HepG2 (cell line): ENCODE results near the gene TOPORS. TPM values are rescaled to one million over a fixed set of nuclear protein-coding genes. Genes with fewer than 3 reads are reported as not detected.

ENCODE experiments used
- ATM ChIP-seq: fragments of 450-650 bp; IDR thresholded peaks from 2 replicates; pipeline ENCODE4 v1.7.1; 2017; ENCODE audit warnings: mild to moderate bottlenecking, borderline replicate concordance
- ATRX ChIP-seq: sonication (generic); formaldehyde crosslinking; IDR thresholded peaks from 2 replicates; pipeline ENCODE4 v1.4.0; 2020; ENCODE audit warnings: missing genetic modification reagents, borderline replicate concordance
- CBX5 ChIP-seq: sonication (generic); formaldehyde crosslinking; IDR thresholded peaks from 2 replicates; pipeline ENCODE4 v1.4.0; 2020; ENCODE audit warnings: missing genetic modification reagents, borderline replicate concordance
- HNRNPL ChIP-seq: fragments of 200-400 bp; formaldehyde crosslinking; IDR thresholded peaks from 2 replicates; pipeline ENCODE4 v1.6.1; 2017; ENCODE audit warnings: mild to moderate bottlenecking, low read depth, low read length
- KDM3A ChIP-seq: IDR thresholded peaks from 2 replicates; pipeline ENCODE4 v1.6.1; 2018; ENCODE audit warnings: low read depth, missing compliant biosample characterization
- MAFK ChIP-seq, 2 experiments: IDR thresholded peaks in 1 of 2; conservative IDR thresholded peaks in 1 of 2; 2 replicates each; pipeline ENCODE4 v1.6.1; 2011; ENCODE audit warnings: improper control_type of control experiment in 2 of 2, low read length in 2 of 2
- NFRKB ChIP-seq: fragments of 450-650 bp; IDR thresholded peaks from 2 replicates; pipeline ENCODE4 v1.6.1; 2017
- NKX3-1 ChIP-seq: sonication (generic); formaldehyde crosslinking; IDR thresholded peaks from 2 replicates; pipeline ENCODE4 v1.5.0; 2020; ENCODE audit warnings: missing genetic modification reagents
- RBAK ChIP-seq: sonication (generic); formaldehyde crosslinking; IDR thresholded peaks from 2 replicates; pipeline ENCODE4 v1.5.1; 2020; ENCODE audit warnings: mild to moderate bottlenecking, missing genetic modification reagents
- RFXAP ChIP-seq: sonication (generic); formaldehyde crosslinking; IDR thresholded peaks from 2 replicates; pipeline ENCODE4 v1.4.0; 2020; ENCODE audit warnings: missing genetic modification reagents, borderline replicate concordance
- SIX4 ChIP-seq: sonication (generic); formaldehyde crosslinking; IDR thresholded peaks from 2 replicates; pipeline ENCODE4 v1.4.0; 2020; ENCODE audit warnings: missing genetic modification reagents
- SNRNP70 ChIP-seq: fragments of 200-400 bp; formaldehyde crosslinking; IDR thresholded peaks from 2 replicates; pipeline ENCODE4 v1.6.1; 2017; ENCODE audit warnings: mild to moderate bottlenecking, low read depth, low read length, moderate library complexity
- SRSF1 ChIP-seq: fragments of 200-400 bp; formaldehyde crosslinking; optimal IDR thresholded peaks from 2 replicates; pipeline ENCODE3; 2017; ENCODE audit warnings: mild to moderate bottlenecking, low read depth, low read length, moderate library complexity
- TBX3 ChIP-seq: fragments of 450-650 bp; IDR thresholded peaks from 2 replicates; pipeline ENCODE4 v1.6.1; 2017; ENCODE audit warnings: antibody characterized with exemption, mild to moderate bottlenecking, inconsistent platforms, borderline replicate concordance
- TCF7 ChIP-seq: sonication (generic); IDR thresholded peaks from 2 replicates; pipeline ENCODE4 v1.6.1; 2016; ENCODE audit warnings: antibody characterized with exemption, low read depth
- TOPORS ChIP-seq: sonication (generic); formaldehyde crosslinking; IDR thresholded peaks from 2 replicates; pipeline ENCODE4 v1.8.0; 2023; ENCODE audit warnings: mild to moderate bottlenecking, missing genetic modification reagents
- ZBTB38 ChIP-seq: sonication (generic); formaldehyde crosslinking; IDR thresholded peaks from 2 replicates; pipeline ENCODE4 v1.5.1; 2020; ENCODE audit warnings: mild to moderate bottlenecking, missing genetic modification reagents
- ZNF296 ChIP-seq: sonication (generic); formaldehyde crosslinking; conservative IDR thresholded peaks from 2 replicates; pipeline ENCODE4 v1.5.0; 2020; ENCODE audit warnings: mild to moderate bottlenecking, missing genetic modification reagents
- ZNF766 ChIP-seq: sonication (generic); formaldehyde crosslinking; IDR thresholded peaks from 2 replicates; pipeline ENCODE4 v1.5.0; 2020; ENCODE audit warnings: missing genetic modification reagents, borderline replicate concordance
- ZNF850 ChIP-seq: sonication (generic); formaldehyde crosslinking; conservative IDR thresholded peaks from 2 replicates; pipeline ENCODE4 v1.9.0; 2021; ENCODE audit warnings: mild to moderate bottlenecking, missing genetic modification reagents
- ZNF878 ChIP-seq: sonication (generic); formaldehyde crosslinking; IDR thresholded peaks from 2 replicates; pipeline ENCODE4 v1.8.1; 2023; ENCODE audit warnings: mild to moderate bottlenecking, missing genetic modification reagents, moderate library complexity
- ZSCAN12 ChIP-seq: sonication (generic); formaldehyde crosslinking; IDR thresholded peaks from 2 replicates; pipeline ENCODE4 v1.9.0; 2021; ENCODE audit warnings: mild to moderate bottlenecking, missing genetic modification reagents
- polyA plus RNA-seq, 8 experiments: library from polyadenylated mRNA; depleted of rRNA in 3 of 8; stranded (reverse) in 7 of 8; unstranded in 1 of 8; fragments of >200 nt; fragmentation: Illumina TruSeq in 4 of 8; extraction: Trizol in 4 of 8; gene quantifications; 2 replicates each; pipeline versions ENCODE4 v1.2.1 to v1.2.3, GENCODE V29; 2011 to 2016; ENCODE audit warnings: low read depth in 4 of 8, missing spikeins in 1 of 8, mixed read lengths in 1 of 8; ENCODE audit not compliant: insufficient read depth in 1 of 8
- total RNA-seq, 5 experiments: library from RNA; depleted of rRNA; stranded (reverse); fragments of >200 nt; fragmentation: Illumina TruSeq; extraction: Trizol; gene quantifications; 2 replicates each; pipeline ENCODE4 v1.2.3, GENCODE V29; 2016; ENCODE audit warnings: low read depth in 1 of 5
- TF ChIP-seq, protein P1 (sequence below): sonication (generic); formaldehyde crosslinking; IDR thresholded peaks from 2 replicates; pipeline ENCODE4 v1.4.0; 2020; ENCODE audit warnings: missing genetic modification reagents
- TF ChIP-seq, protein P2 (sequence below): sonication (generic); formaldehyde crosslinking; IDR thresholded peaks from 2 replicates; pipeline ENCODE4 v1.5.0; 2020; ENCODE audit warnings: mild to moderate bottlenecking, missing genetic modification reagents

The TOPORS gene
- total and polyA plus RNA-seq, 2 of the 13 experiments (the other 11 are each of a cell fraction or from before 2014, with no cell fraction given) = 6.8 to 19.6 TPM

DNA sequence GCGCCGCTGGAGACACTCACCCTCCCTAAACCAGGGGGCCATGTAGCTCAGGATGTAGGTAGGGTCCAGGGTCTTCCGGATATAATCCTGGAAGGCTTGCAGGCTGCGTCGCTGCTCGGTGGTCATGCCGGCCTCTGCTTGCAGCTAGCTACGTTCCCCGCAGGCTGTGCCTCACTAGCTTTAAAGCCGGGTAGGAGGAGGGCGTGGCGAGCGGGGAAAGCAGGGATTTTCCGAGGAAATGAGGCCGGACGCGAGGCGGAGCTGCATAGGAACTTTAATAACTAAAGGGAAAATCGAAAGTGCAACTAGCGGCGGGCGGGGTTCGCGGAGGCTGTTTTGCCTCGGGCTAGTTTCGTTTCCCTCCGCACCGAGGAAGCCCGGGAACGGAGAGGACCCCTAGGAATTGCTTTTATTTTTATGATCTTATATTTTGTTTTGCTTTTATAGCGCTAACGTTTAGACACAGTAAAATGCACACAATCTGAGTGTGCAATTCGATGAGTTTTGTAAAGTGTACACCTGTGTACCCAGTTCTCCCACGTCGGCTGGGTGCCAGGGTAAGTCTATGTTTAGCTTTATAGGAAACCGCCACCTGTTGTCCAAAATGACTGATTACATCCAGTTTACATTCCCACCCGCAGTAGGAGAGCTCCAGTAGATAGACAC lies 26.2 kb downstream of the TOPORS start, which contains the start of gene RIGI (continued):
- no peak for TF ChIP-seq NFRKB
- TF ChIP-seq ZNF878 = no peak
- TF ChIP-seq RBAK (CRISPR knock-in tag) = no peak
- no peak for TF ChIP-seq SIX4 (CRISPR knock-in tag)
- TF ChIP-seq SRSF1 = no peak
- TF ChIP-seq, protein P1, sequence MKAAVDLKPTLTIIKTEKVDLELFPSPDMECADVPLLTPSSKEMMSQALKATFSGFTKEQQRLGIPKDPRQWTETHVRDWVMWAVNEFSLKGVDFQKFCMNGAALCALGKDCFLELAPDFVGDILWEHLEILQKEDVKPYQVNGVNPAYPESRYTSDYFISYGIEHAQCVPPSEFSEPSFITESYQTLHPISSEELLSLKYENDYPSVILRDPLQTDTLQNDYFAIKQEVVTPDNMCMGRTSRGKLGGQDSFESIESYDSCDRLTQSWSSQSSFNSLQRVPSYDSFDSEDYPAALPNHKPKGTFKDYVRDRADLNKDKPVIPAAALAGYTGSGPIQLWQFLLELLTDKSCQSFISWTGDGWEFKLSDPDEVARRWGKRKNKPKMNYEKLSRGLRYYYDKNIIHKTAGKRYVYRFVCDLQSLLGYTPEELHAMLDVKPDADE (CRISPR knock-in tag) = no peak
- no peak for TF ChIP-seq ZNF296 (CRISPR knock-in tag)
- TF ChIP-seq RFXAP = 0 out of 2 replicates have a peak, but pooled peaks have one; percentile 47
- no peak; the same call in 1 of the 2 replicates for TF ChIP-seq CBX5 (CRISPR knock-in tag)
- TF ChIP-seq ZNF850 = no peak
- no peak for TF ChIP-seq TOPORS (CRISPR knock-in tag)
- TF ChIP-seq, protein P2, sequence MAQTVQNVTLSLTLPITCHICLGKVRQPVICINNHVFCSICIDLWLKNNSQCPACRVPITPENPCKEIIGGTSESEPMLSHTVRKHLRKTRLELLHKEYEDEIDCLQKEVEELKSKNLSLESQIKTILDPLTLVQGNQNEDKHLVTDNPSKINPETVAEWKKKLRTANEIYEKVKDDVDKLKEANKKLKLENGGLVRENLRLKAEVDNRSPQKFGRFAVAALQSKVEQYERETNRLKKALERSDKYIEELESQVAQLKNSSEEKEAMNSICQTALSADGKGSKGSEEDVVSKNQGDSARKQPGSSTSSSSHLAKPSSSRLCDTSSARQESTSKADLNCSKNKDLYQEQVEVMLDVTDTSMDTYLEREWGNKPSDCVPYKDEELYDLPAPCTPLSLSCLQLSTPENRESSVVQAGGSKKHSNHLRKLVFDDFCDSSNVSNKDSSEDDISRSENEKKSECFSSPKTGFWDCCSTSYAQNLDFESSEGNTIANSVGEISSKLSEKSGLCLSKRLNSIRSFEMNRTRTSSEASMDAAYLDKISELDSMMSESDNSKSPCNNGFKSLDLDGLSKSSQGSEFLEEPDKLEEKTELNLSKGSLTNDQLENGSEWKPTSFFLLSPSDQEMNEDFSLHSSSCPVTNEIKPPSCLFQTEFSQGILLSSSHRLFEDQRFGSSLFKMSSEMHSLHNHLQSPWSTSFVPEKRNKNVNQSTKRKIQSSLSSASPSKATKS = no peak
- no peak; the same call in 1 of the 2 replicates for TF ChIP-seq ZBTB38 (CRISPR knock-in tag)
- no peak for TF ChIP-seq ZSCAN12
- no peak for TF ChIP-seq HNRNPL
- 0 out of 2 replicates have a peak, but pooled peaks have one; percentile 49 for TF ChIP-seq ZNF766
- TF ChIP-seq SNRNP70 = no peak
- TF ChIP-seq TBX3 = no peak
- no peak for TF ChIP-seq TCF7
- TF ChIP-seq ATRX = no peak
- TF ChIP-seq KDM3A = no peak
- TF ChIP-seq NKX3-1 (CRISPR knock-in tag) = no peak
- no peak for TF ChIP-seq ATM
- TF ChIP-seq MAFK (conservative IDR thresholded peaks at IDR 0.05 in 1 of 2, IDR thresholded peaks at IDR 0.05 in 1 of 2; ENCODE audit: low read length in 2 of 2) = no peak
